Stimulated activated CD4-positive, alpha-beta T cell treated with anti-CD3 and anti-CD28 coated beads, TNF-alpha, amount 100 ng/mL, for 1 hour (primary cell): ENCODE measurements around the gene UNKL.
"Not testable (repeated sequence)": the region's sequence is repeated elsewhere in the genome, so short reads cannot be mapped to it uniquely, and the experiment has no call there.

Experiments
- DNase-seq, 3 donors: peaks; one replicate each; pipeline ENCODE4 v3.0.0-alpha.2; 2020; ENCODE audit warnings: low read depth in 3 of 3, low spot score in 1 of 3

UNKL gene

GRCh38 chr16:1445518-1446203 lies 31.2 kb upstream of the UNKL start:
- no peak for DNase-seq

DNA sequence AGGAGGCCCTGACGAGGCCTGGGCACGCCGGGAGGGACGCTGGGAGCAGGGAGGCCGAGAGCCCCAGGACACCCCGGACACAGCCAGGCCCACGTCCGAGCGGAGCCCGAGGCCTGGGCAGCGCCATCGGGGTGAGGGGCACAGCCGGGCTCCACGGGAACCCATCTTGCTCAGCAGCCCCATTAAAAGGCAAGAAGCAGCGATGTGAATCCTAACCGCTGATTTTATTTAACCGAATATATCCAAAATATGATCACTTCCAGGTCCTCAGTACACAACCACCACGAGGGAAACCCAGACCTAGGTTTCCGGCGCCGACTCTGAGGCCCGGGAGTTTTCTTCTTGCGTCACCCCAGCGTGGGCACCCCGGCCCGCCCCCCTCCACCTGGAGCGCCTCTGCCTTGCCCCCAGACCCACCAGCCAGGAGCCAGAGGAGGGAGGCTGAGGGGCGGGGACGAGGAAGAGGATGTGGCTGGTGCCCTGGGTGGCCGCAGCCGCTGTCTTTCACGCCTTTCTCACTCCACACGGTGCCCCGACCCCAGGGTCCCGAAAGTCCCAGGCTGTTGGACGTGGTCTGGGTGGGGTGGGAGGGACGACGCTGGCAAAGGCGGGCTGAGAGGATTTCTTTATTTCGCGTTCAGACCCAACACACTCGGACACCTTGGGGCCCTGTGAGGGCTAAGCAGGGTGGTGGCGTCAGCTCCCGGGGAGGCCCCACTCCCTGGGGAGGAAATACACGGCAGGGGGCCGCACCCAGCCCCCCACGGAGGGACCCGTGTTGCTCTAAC lies 30.4 kb upstream of the UNKL start:
- no peak for DNase-seq

DNA sequence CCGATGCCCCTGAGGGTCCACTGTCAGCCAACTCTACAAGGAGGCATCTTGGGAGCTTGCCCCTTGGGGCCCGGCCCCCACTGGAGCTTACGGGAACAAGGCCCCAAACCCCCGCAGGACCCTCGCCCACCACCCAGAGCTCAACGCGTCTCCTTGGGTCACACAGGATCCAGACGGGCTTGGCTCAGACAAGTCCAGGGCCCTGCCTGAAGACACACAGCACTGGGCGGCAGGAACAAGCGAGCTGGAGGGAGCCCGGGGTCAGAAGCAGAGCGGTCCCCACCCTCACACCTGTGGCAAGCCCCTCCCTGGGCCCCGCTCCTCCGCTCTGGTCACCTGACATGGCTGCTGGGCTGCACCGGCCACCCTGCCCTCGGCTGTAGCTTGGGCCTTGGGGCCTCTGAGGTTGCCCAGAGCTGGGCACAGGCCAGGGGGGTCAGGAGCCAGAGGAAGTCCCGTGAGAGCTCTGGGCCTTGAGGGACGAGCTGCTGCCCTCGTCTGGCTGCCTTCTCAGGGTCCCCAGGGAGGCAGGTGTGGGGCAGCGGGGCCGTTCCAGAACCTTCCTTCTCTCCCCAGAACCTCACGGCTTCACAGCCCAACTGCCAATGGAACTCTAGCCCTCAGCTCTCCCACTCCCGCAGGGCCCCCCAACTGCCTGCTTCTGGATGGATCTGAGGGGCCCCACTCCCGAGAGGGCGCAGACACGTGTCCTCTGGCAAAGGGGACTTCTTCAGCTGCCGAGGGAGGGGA lies 29.7 kb upstream of the UNKL start, which contains the start of gene CCDC154:
Gene CCDC154 (minus strand): TSS at position 577 of the 750 bp plus-strand sequence. CDS start 234 bp downstream, at position 343.
- DNase-seq, result no peak

GRCh38 chr16:1443403-1443973 lies 29.0 kb upstream of the UNKL start:
- DNase-seq, result no peak

DNA sequence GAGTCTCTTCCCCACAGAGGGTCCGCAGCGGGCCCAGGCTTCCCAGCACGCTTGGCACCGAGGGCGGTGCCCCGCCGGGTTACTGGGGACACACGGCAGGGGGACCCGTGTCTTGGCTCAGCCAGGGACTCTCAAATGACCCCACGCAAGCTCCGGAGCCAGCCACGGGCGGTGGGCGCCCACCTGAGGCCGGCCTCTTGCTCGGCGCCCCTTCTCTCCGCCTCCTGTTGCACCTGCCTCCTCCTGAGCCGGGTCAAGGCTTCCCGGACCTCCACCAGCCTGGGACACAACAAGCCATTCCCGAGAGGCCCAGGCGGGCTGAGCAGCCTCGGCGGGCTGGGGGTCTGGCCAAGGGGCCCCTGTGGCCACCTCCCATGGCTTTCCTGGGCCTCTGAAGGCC lies 28.2 kb upstream of the UNKL start:
- DNase-seq, result no peak

DNA sequence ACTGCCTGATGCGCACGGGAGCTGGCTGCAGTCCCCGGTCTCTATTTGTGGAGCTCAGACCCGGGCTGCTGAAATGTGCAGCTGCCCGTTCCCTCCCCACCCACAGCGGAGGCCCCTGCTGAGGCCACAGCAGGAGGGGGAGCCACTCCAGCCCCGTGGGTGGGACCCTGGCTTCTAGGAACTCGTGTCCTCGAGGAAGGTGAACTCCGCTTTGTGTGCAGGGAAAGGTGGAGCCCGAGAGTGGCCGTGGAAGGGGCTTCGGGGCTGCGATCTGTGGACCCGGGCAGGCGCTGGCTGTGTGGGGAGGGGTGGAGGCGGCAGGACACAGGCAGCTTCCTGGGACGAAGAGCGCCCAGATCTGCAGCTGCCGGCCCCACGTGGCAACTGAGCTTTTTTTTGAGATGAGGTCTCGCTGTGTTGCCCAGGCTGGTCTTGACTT lies 26.9 kb upstream of the UNKL start:
- DNase-seq, result no peak

DNA sequence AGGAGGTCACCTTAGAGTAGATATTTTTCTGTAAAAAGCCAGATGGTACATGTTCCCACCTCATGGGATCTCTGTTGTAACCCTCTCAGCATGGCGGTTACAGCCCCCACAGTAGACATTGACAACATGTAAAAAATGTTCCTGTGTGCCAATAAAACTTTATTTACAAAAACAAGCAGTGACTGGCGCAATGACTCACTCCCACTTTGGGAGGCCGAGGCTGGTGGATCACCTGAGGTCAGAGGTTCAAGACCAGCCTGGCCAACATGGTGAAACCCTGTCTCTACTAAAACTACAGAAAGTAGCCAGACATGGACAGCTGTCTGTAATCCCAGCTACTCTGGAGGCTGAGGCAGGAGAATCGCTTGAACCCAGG lies 25.2 kb upstream of the UNKL start:
- not testable (repeated sequence) for DNase-seq

DNA sequence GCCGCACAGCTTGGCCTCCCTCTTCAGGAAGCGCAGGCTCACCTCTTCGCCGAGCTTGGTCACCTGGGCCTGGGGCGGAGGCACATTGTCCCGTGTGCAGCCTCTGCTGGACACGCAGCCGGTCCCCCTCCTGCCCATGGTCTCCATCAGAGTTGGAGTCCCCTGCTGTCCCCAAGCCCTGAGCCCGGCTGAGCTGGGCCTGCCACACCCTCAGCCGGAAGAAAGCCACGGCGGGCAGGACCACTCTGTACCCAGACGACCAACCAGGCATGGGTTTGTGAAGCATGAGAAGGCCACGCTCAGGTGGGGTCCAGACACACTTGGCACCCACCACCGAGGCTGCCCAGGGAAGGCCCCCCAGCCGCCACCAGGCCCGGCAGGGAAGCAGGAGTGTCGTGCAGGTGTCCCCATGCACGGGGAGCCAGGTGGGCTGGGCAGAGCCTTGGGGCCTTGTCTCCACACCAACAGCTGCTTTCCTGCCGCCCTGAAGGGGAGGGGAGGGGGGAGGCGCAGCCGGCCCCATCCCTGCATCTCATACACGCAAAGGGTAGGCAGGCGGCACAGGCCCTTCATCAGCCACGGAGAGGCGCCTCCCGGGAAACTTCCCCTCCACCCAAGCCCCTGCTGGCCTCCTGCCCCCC lies 24.7 kb upstream of the UNKL start:
- no peak for DNase-seq

DNA sequence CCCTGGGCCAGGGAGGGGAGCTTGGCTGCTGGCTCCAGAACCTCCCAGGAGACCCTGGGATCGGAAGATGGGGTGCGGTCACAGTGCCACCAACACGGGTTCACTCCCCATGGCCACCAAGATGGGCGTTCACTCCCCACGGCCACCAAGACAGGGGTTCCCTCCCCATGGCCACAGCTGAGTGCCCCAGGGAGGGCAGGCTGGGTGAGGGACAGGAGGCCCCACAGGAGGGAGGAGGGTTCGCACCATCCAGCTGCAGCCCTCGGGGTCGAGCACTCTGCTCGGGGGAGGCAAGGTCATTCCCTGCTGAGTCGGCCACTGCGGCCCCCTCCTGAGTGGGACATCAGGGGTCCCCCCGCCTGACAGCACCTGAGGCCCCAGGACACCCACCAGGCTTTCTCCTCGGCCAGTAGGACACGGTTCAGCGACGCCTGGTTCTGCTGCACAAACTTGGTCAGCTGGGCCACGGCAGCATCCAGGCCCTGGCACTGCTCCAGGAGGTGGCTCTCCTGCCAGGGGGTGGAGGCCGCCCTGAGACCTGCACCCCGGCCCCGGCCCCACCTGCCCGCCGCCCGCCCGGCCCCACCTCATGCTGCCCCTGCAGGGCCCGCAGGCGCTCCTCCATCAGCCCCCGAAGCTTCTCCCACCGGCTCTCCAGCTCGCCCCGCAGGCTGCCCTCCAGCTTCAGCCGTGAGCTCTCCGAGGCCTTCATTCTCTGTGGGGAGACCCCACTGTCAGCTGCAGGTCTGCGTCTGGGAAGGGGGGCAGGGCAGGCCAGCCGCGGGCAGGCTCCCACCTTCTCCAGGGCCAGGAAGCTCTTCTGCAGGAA lies 23.9 kb upstream of the UNKL start:
- no peak for DNase-seq

DNA sequence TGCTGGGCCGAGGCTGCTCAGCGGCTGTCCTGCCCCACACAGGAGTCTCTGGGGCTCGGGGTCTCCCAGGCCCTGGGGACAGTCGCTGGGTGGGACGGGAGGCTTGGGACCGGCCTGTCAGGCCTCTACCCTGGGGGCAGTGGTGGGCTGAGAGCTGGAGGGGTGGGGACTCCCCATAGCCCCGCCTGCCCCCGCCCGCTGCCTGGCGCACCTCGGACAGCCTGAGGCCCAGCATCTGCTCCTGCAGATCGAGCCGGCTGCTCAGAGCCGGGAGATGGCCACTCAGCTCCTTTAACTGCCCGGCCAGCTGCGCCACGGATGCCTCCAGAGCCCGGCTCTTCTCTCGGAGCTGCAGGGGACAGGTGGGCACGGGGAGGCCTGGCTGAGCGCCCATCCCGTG lies 23.1 kb upstream of the UNKL start:
- no peak for DNase-seq

DNA sequence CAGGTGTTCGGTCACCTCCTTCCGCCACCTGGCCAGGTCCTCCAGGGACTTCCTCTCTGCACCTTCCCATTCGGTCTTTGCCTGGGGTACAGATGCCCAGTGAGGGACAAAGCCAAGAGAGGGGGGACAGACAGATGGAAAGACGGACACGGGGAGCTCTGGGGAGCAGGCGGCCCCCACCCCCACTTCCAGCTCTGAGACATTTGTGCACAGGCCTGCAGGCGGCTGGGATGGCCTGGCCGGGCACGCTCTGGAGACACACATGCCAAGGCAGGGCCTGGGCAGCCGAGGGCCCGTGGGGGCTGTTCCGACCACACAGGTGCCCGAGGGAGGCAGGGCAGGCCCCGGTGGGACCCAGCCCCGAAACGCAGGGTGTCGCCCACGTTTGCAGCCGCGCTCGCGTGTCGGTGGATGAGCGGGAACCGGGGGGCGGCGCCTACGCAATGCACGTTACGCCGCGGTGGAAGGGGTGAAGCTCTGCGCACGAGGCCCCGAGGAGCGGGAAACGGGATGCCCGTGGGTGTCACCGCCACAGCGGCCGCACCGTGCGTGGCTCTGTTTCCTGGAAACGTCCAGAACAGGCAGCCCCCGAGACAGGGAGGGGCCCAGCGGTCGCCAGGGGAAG lies 22.3 kb upstream of the UNKL start:
- DNase-seq, result no peak

DNA sequence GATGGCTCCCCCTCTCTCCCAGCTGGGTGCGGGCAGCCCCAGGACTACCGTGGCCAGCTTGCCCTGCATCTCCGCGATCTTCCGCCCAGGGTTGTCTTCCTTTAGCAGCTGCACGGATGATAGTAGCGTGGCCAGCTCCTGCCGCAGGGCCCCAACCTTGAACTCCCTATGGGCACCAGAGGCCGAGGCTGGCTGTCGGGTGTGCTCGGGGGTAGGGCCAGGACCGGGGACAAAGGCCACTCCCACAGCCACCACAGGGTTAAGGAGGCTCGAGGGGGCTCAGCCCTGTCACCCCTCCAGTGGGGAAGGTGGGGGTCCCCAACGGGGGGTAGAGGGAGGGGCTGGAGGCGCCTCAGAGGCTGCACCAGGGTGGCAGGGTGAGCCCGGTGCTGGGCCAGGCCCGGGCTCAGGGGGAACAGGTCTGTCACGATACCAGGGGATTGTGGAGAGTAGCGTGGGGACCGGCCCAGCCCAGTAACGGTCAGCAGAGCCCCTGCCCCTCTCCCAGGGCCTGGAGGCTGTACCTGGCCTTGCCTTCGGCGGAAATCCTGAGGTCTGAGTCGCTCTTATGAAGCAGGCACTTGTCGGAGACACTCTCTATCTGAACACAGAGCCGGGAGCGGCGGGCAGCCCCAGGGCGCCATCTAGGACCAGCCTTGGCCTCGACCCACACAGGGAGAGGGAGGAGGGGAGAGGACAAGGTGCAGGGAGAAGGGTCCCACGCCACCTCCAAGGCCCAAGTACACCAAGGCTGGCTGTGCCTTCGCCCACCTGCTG lies 21.6 kb upstream of the UNKL start:
- DNase-seq, result no peak

DNA sequence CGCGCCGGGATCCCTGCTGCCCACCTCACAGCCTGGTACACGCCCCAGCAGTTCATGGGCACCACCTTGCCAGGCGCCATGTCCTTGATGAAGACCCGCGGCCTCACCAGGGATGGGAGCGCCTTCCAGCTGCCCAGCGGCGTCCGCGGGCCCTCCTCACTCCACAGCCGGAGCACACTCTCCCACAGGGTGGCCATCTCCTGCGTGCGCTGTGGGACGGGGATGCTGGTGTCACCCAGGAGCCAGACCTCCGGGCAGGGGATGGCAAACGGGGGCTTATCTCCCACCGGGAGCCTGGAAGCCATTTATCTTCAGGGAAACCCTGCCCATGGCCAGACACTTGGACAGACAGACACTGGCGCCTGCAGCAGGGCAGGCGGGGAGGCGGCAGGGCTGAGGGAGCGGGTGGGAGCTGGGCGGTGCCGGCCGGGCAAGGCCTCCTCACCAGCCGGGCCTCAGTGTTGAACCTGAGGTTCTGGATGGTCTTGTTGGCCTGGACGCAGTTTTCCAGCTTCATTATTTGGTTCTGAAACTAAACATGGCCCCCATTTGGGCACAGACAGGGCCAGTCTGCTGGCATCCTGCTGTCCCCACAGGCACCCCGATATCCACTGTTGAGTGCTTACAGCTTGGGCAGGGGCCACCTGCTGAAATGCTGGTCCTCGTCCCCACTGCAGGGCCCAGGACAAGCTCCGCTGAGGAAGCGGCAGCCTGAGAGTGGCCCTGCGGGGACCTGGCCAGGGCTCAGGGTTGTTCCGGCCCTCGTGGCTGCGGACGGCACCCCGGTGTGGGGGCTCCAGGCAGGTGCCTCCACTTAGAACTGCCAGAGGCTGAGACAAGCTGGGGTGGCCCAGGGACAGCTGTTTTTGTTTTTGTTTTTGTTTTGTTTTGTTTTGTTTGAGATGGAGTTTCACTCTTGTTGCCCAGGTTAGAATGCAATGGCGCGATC lies 20.4 kb upstream of the UNKL start:
- no peak for DNase-seq

- DNase-seq, result no peak
These were observed 19.3 kb upstream of the UNKL start for GRCh38 chr16:1433756-1434155.

- DNase-seq, result no peak
These were observed 18.7 kb upstream of the UNKL start for GRCh38 chr16:1433263-1433560.

DNA sequence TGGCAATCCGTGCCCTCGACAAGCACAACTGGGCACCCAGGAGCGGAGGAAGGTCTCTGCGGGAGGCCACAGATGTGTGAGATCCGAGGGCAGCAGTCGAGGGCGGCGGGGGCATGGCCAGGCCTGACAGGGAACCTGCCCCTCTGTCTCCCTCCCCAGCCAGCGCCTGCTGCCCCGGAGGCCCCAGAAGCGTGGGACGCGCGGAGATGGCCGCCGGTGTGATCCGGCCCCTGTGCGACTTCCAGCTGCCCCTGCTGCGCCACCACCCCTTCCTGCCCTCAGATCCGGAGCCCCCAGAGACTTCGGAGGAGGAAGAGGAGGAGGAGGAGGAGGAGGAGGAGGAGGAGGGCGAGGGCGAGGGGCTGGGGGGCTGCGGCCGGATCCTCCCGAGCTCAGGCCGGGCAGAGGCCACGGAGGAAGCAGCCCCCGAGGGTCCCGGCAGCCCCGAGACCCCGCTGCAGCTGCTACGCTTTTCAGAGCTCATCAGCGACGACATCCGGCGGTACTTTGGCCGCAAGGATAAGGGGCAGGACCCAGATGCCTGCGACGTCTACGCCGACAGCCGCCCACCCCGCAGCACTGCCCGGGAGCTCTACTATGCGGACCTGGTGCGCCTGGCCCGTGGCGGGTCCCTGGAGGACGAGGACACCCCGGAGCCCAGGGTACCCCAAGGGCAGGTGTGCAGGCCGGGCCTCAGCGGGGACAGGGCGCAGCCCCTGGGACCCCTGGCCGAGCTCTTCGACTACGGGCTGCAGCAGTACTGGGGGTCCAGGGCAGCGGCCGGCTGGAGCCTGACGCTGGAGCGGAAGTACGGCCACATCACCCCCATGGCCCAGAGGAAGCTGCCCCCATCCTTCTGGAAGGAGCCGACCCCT lies 18.1 kb upstream of the UNKL start:
- DNase-seq, result no peak
